Measurements from ENCODE around the gene ACVR1. TPM values are rescaled to one million over a fixed set of nuclear protein-coding genes. Genes with fewer than 3 reads are reported as not detected.

Gene ACVR1
- total and polyA plus RNA-seq, 4 donors = 7.5 to 38.3 (median 23.4) TPM

DNA sequence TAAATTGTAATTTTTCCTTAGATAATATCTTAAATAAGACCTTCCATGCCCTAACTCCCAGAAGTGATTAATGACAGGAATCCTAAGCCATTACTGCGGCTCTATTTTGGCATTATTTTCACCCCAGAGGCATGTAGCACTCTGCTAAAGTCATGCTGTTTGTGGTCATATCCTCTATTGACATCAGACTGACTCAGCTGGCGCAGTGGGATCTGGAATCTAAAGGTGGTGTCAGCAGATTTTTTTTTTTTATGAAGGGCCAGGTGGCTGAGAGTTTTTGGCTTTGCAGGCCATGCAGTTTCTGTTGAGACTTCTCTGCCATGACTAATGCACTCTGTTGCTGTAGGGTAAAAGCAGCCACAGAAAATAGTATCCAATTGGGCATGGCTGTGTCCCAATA lies 183.4 kb downstream of the ACVR1 start:
- TF ChIP-seq, protein P1, sequence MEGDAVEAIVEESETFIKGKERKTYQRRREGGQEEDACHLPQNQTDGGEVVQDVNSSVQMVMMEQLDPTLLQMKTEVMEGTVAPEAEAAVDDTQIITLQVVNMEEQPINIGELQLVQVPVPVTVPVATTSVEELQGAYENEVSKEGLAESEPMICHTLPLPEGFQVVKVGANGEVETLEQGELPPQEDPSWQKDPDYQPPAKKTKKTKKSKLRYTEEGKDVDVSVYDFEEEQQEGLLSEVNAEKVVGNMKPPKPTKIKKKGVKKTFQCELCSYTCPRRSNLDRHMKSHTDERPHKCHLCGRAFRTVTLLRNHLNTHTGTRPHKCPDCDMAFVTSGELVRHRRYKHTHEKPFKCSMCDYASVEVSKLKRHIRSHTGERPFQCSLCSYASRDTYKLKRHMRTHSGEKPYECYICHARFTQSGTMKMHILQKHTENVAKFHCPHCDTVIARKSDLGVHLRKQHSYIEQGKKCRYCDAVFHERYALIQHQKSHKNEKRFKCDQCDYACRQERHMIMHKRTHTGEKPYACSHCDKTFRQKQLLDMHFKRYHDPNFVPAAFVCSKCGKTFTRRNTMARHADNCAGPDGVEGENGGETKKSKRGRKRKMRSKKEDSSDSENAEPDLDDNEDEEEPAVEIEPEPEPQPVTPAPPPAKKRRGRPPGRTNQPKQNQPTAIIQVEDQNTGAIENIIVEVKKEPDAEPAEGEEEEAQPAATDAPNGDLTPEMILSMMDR (IDR thresholded peaks at IDR 0.05; ENCODE audit: control extremely low read depth, extremely low read depth) = no peak
- no peak for DNase-seq
- 93 to 94% methylated on average over 2 of the region's 2 CpGs for WGBS, 2 donors

GRCh38 chr2:157691695-157692094 lies 184.4 kb downstream of the ACVR1 start:
- no peak for DNase-seq
- no peak for ATAC-seq (ENCODE audit: insufficient read depth, low FRiP score)
- Histone ChIP-seq H3K4me3 (no peak overlapping the region), H3K4me1 (ENCODE audit: control insufficient read depth in 5 of 5, insufficient read depth in 5 of 5, low read length in 5 of 5) (no peaks in the 10 kb centered on the region), H3K9me3 (ENCODE audit: control insufficient read depth in 4 of 4, insufficient read depth in 3 of 4, low read length in 3 of 4) (peaks cover 0 to 5% (median 0%) of the 10 kb centered on the region in 4 donors), H3K36me3 (ENCODE audit: control insufficient read depth in 4 of 4, insufficient read depth in 4 of 4, low read length in 4 of 4) (no peaks in the 10 kb centered on the region), H3K27ac (ENCODE audit: low read depth in 1 of 2, low read length in 1 of 2) (no peak overlapping the region), H3K9ac (ENCODE audit: insufficient read depth in 1 of 2, low read length in 2 of 2) (no peak overlapping the region), H3K27me3 (ENCODE audit: control insufficient read depth in 3 of 3, insufficient read depth in 3 of 3, low read length in 2 of 3) (no peaks in the 10 kb centered on the region)
- WGBS, 2 donors = 79 to 85% methylated on average over 4 of the region's 4 CpGs
- TF ChIP-seq, protein P1 (IDR thresholded peaks at IDR 0.05; ENCODE audit: control extremely low read depth, extremely low read depth) = no peak

More for the DNA sequence above, 183.4 kb downstream of the ACVR1 start:
- H3K9ac ChIP-seq (ENCODE audit: insufficient read depth in 1 of 2, low read length in 2 of 2) = no peak overlapping the region
- no peak for ATAC-seq (ENCODE audit: insufficient read depth, low FRiP score)
- no peaks in the 10 kb centered on the region for H3K4me1 ChIP-seq (ENCODE audit: control insufficient read depth in 5 of 5, insufficient read depth in 5 of 5, low read length in 5 of 5)
- peaks cover 0 to 5% (median 0%) of the 10 kb centered on the region in 4 donors for H3K9me3 ChIP-seq (ENCODE audit: control insufficient read depth in 4 of 4, insufficient read depth in 3 of 4, low read length in 3 of 4)
- H3K27ac ChIP-seq (ENCODE audit: low read depth in 1 of 2, low read length in 1 of 2) = no peak overlapping the region
- H3K36me3 ChIP-seq (ENCODE audit: control insufficient read depth in 4 of 4, insufficient read depth in 4 of 4, low read length in 4 of 4) = peaks cover 0 to 2% (median 0%) of the 10 kb centered on the region in 4 donors
- no peaks in the 10 kb centered on the region for H3K27me3 ChIP-seq (ENCODE audit: control insufficient read depth in 3 of 3, insufficient read depth in 3 of 3, low read length in 2 of 3)
- no peak overlapping the region for H3K4me3 ChIP-seq

DNA sequence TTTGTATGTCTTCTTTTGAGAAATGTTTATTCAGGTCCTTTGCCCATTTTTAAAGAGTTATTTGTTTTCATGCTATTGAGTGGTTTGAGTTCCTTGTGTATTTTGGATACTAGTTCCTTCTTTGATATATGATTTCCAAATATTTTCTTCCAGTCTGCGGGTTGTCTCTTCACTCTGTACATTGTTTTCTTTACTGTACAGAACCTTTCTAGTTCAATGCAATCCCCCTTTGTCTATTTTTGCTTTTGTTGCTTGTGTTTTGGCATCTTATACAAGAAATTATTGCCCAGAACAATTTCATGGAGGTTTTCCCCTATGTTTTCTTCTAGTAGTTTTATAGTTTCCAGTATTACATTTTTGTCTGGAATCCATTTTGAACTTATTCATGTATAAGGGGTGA lies 185.0 kb downstream of the ACVR1 start:
- Histone ChIP-seq H3K4me1 (ENCODE audit: control insufficient read depth in 5 of 5, insufficient read depth in 5 of 5, low read length in 5 of 5) (no peaks in the 10 kb centered on the region), H3K9me3 (ENCODE audit: control insufficient read depth in 4 of 4, insufficient read depth in 3 of 4, low read length in 3 of 4) (peaks cover 0 to 5% (median 0%) of the 10 kb centered on the region in 4 donors), H3K27ac (ENCODE audit: low read depth in 1 of 2, low read length in 1 of 2) (no peak overlapping the region), H3K36me3 (ENCODE audit: control insufficient read depth in 4 of 4, insufficient read depth in 4 of 4, low read length in 4 of 4) (no peaks in the 10 kb centered on the region), H3K27me3 (ENCODE audit: control insufficient read depth in 3 of 3, insufficient read depth in 3 of 3, low read length in 2 of 3) (no peaks in the 10 kb centered on the region), H3K4me3 (no peak overlapping the region), H3K9ac (ENCODE audit: insufficient read depth in 1 of 2, low read length in 2 of 2) (no peak overlapping the region)
- ATAC-seq (ENCODE audit: insufficient read depth, low FRiP score) (no peak), DNase-seq (no peak)
- WGBS, 2 donors = 76 to 84% methylated on average over 1 of the region's 1 CpG
- TF ChIP-seq, protein P1 (IDR thresholded peaks at IDR 0.05; ENCODE audit: control extremely low read depth, extremely low read depth) = no peak

Small RNA genes within 50 kb of the gene (small RNA-seq; reads per million reads assigned to genes)
- gene RNU6-436P (ENCODE audit: low replicate concordance) = not detected

Other genes with a start within 250 kb of the ACVR1 start
- gene ACVR1C, start 247.5 kb downstream of the ACVR1 start, total RNA-seq = 1 to 10 TPM in 1 of 2 donors, under 1 TPM in 1; 0.82 to 1.9 TPM
- under 1 TPM; 0.08 to 0.35 TPM for gene ACVR1C, start 247.5 kb downstream of the ACVR1 start, polyA plus RNA-seq
- gene UPP2, start 225.5 kb upstream of the ACVR1 start, total RNA-seq = not detected
- under 1 TPM in 1 of 2 donors, not detected in 1; 0.01 TPM for gene UPP2, start 225.5 kb upstream of the ACVR1 start, polyA plus RNA-seq

Measured in lung (tissue), 13 donors.